Measurements from ENCODE around the gene ISG15.

Gene ISG15

GRCh38 chr1:996851-997712 is 16.2 kb upstream of the ISG15 start:
- no peak for DNase-seq (ENCODE audit: low read depth)
- no peak overlapping the region for H3K4me3 ChIP-seq (ENCODE audit: low read depth, low read length)
- TF ChIP-seq, protein P1, sequence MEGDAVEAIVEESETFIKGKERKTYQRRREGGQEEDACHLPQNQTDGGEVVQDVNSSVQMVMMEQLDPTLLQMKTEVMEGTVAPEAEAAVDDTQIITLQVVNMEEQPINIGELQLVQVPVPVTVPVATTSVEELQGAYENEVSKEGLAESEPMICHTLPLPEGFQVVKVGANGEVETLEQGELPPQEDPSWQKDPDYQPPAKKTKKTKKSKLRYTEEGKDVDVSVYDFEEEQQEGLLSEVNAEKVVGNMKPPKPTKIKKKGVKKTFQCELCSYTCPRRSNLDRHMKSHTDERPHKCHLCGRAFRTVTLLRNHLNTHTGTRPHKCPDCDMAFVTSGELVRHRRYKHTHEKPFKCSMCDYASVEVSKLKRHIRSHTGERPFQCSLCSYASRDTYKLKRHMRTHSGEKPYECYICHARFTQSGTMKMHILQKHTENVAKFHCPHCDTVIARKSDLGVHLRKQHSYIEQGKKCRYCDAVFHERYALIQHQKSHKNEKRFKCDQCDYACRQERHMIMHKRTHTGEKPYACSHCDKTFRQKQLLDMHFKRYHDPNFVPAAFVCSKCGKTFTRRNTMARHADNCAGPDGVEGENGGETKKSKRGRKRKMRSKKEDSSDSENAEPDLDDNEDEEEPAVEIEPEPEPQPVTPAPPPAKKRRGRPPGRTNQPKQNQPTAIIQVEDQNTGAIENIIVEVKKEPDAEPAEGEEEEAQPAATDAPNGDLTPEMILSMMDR (IDR thresholded peaks at IDR 0.05; ENCODE audit: control insufficient read depth, extremely low read depth, insufficient read depth), result no peak

DNA sequence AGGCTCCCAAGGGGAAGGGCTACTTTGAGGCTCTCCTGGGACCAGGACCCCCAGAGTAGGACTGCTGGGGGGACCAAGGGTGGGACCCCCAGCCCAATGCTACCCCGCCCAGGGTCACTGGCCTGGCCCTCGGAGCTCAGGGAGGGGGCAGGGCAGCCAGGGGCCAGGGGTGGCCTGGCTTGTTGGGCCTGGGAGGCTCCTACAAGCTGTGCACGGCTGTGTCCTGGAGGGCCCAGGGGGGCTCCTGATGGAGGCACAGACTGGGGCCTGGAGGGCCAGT is 15.6 kb upstream of the ISG15 start:
- TF ChIP-seq, protein P1 (IDR thresholded peaks at IDR 0.05; ENCODE audit: control insufficient read depth, extremely low read depth, insufficient read depth), result no peak
- no peak for DNase-seq (ENCODE audit: low read depth)
- H3K4me3 ChIP-seq (ENCODE audit: low read depth, low read length), result no peak overlapping the region

- no peak for DNase-seq (ENCODE audit: low read depth)
- TF ChIP-seq, protein P1 (IDR thresholded peaks at IDR 0.05; ENCODE audit: control insufficient read depth, extremely low read depth, insufficient read depth), result no peak
- H3K4me3 ChIP-seq (ENCODE audit: low read depth, low read length), result peak overlapping the region; percentile 78
These were observed 15.1 kb upstream of the ISG15 start for GRCh38 chr1:997993-998744.

GRCh38 chr1:998745-998994 is 14.6 kb upstream of the ISG15 start:
- DNase-seq (ENCODE audit: low read depth), result no peak
- TF ChIP-seq, protein P1 (IDR thresholded peaks at IDR 0.05; ENCODE audit: control insufficient read depth, extremely low read depth, insufficient read depth), result no peak
- H3K4me3 ChIP-seq (ENCODE audit: low read depth, low read length), result peak overlapping the region; percentile 78

- peak overlapping the region; percentile 78 for H3K4me3 ChIP-seq (ENCODE audit: low read depth, low read length)
- no peak for DNase-seq (ENCODE audit: low read depth)
These were observed 14.1 kb upstream of the ISG15 start for GRCh38 chr1:998995-999724.

GRCh38 chr1:999725-1000356 is 13.5 kb upstream of the ISG15 start, which contains the start of gene HES4:
Gene HES4 (minus strand): TSS chr1:1000097. CDS start chr1:999973, 124 bp downstream.
- peak within 1 kb of the TSS; percentile 78 for H3K4me3 ChIP-seq (ENCODE audit: low read depth, low read length)
- TF ChIP-seq, protein P1 (IDR thresholded peaks at IDR 0.05; ENCODE audit: control insufficient read depth, extremely low read depth, insufficient read depth), result no peak
- DNase-seq (ENCODE audit: low read depth), result peak; percentile 78

More at GRCh38 chr1:998995-999724, 14.1 kb upstream of the ISG15 start:
- TF ChIP-seq, protein P1 (IDR thresholded peaks at IDR 0.05; ENCODE audit: control insufficient read depth, extremely low read depth, insufficient read depth), result peak; percentile 26

All from LNCaP clone FGC (cell line).